CD4-positive, alpha-beta T cell treated with Interleukin-4 for 1 hour (primary cell): ENCODE data around the gene ZIC5.
A peak's percentile ranks its signal among the peaks of the same experiment; 100 is the strongest.
"Not testable (repeated sequence)": the region's sequence is repeated elsewhere in the genome, so short reads cannot be mapped to it uniquely, and the experiment has no call there.

ENCODE experiments used
- DNase-seq, 2 donors: peaks; one replicate each; pipeline ENCODE4 v3.0.0-alpha.2; 2020 to 2022

Gene ZIC5

GRCh38 chr13:99959540-99960230, 11.9 kb downstream of the ZIC5 start:
- peak; percentile 11 to 21 for DNase-seq

- DNase-seq = no peak
These were observed 12.4 kb downstream of the ZIC5 start for GRCh38 chr13:99959127-99959539.

- DNase-seq = peak in 1 of 2 donors; percentile 6
These were observed 13.0 kb downstream of the ZIC5 start for GRCh38 chr13:99958406-99959126.

- DNase-seq = peak in 1 of 2 donors; percentile 6
These were observed 14.9 kb downstream of the ZIC5 start for GRCh38 chr13:99956473-99957349.

- no peak for DNase-seq
These were observed 15.7 kb downstream of the ZIC5 start for GRCh38 chr13:99955747-99956472.

- DNase-seq = no peak
These were observed 16.3 kb downstream of the ZIC5 start for GRCh38 chr13:99955107-99955746.

- DNase-seq = no peak
These were observed 18.3 kb downstream of the ZIC5 start for GRCh38 chr13:99953138-99953755.

GRCh38 chr13:99951666-99952065, 19.9 kb downstream of the ZIC5 start:
- DNase-seq = not testable (repeated sequence)

- DNase-seq = no peak
These were observed 21.7 kb downstream of the ZIC5 start for GRCh38 chr13:99949679-99950413.

GRCh38 chr13:99948907-99949678, 22.5 kb downstream of the ZIC5 start:
- no peak for DNase-seq

- DNase-seq = no peak
These were observed 23.2 kb downstream of the ZIC5 start for GRCh38 chr13:99948411-99948810.

- no peak for DNase-seq
These were observed 23.9 kb downstream of the ZIC5 start for GRCh38 chr13:99947666-99948065.

- not testable (repeated sequence) for DNase-seq
These were observed 26.1 kb downstream of the ZIC5 start for GRCh38 chr13:99945515-99945914.

GRCh38 chr13:99944606-99945005, 27.0 kb downstream of the ZIC5 start:
- no peak for DNase-seq

GRCh38 chr13:99944102-99944501, 27.5 kb downstream of the ZIC5 start:
- no peak for DNase-seq

GRCh38 chr13:99941911-99942310, 29.7 kb downstream of the ZIC5 start:
- no peak for DNase-seq

GRCh38 chr13:99941086-99941485, 30.5 kb downstream of the ZIC5 start:
- no peak for DNase-seq

GRCh38 chr13:99938635-99939034, 32.9 kb downstream of the ZIC5 start:
- no peak for DNase-seq

- no peak for DNase-seq
These were observed 35.8 kb downstream of the ZIC5 start for GRCh38 chr13:99935772-99936171.

GRCh38 chr13:99932912-99933311, 38.7 kb downstream of the ZIC5 start:
- DNase-seq = no peak
